NCI-H1694 (cell line): Measurements from ENCODE around the gene SRC.

Experiments used
- DNase-seq: peaks from one replicate; lab custom pipeline; 2025; lab: John Stamatoyannopoulos, UW

The SRC gene

GRCh38 chr20:37414224-37415035, 68.5 kb downstream of the SRC start:
- no peak for DNase-seq

- no peak for DNase-seq
Measured at GRCh38 chr20:37415118-37416085, 69.5 kb downstream of the SRC start.

DNA sequence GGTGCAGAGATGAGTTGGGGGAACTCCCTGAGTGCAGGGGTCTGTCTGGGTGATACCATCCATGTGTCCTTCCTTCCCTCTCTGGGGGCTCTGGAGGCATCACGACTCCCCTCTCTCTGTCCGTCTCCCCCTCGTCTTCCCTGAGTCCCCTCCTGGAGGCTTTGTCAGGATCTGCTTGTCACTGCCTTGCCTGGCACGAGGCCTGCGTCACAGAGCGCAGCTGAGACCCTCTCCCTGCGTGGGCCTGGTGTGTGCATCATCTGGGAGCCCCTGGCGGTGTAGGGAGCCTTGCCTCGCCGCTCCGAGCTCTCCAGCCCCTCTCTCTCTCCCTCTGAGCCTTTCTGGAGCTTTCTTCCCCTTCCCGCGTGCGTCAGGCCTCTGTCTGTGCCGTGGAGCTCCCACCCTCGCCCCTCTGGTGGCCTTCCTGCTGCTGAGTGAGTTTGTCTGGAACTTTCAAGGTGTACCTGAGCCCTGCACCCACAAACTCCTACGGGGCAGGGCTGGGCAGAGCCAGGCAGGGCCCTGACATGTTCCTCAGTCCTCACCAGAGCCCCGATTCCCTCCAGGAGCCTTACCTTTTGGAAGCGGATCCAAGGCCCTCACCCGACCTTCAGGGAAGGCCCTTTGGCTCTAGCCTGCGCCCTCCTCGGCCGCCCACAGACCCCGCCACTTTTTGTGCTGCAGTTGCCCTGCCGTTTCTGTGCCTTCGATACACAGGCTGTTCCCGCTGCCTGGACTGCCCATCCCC, 70.3 kb downstream of the SRC start:
- no peak for DNase-seq

DNA sequence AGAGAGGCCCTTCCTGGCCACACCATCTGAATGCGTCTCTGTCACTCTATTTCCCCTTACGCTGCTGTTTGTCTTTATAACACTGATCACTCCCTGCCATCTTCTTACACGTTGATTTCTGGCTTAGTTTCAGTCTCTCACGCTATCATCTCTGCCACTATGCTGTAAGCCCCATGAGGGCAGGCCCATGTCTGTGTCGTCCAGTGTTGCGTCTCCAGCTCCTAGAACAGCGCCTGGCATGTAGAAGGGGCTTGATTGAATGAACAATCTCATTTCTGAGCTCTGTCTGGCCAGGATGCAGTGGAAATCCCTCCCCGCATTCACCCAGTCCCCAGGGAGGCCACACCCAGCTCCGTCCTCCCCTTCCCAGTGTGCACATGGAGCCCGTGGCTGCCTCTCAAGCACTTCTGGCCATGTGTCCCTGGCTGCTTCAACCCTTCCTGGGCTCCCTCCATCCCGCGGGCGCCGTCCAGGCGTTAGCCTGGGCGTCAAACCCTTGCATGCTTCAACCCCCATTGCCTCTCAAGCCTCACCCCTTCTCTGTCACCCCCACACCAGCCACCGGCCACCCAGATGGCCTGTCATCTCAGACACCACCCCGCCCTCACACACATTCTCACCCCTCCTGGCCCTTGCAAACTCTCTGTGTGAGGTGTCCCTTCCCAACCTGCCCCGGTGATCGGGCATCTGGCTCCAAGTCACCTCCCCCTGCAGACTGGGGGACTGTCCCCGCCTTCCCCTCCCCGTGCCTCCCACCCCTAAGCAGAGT, 71.1 kb downstream of the SRC start:
- DNase-seq, result no peak

- DNase-seq, result no peak
Measured at GRCh38 chr20:37417617-37418467, 71.9 kb downstream of the SRC start.

DNA sequence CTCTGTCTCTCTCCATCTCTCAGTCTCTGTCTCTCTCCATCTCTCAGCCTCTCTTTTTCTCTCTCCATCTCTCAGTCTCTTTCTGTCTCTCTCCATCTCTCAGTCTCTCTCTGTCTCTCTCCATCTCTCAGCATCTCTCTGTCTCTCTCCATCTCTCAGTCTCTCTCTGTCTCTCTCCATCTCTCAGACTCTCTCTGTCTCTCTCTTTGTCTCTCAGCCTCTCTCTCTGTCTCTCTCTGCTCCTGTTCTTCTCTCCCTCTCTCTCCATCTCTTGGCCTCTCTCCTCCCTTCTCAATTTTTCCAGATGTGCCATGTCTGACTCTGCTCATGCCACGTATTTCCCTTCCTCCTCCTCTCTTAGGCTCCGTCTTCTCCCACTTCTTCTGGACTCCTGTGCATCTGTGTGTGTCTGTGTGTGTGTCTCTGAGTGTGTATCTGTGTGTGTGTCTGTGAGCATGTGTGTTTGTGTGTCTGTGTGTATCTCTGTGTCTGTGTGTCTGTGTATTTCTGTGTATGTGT, 72.7 kb downstream of the SRC start:
- no peak for DNase-seq

GRCh38 chr20:37419307-37419706, 73.4 kb downstream of the SRC start:
- no peak for DNase-seq

DNA sequence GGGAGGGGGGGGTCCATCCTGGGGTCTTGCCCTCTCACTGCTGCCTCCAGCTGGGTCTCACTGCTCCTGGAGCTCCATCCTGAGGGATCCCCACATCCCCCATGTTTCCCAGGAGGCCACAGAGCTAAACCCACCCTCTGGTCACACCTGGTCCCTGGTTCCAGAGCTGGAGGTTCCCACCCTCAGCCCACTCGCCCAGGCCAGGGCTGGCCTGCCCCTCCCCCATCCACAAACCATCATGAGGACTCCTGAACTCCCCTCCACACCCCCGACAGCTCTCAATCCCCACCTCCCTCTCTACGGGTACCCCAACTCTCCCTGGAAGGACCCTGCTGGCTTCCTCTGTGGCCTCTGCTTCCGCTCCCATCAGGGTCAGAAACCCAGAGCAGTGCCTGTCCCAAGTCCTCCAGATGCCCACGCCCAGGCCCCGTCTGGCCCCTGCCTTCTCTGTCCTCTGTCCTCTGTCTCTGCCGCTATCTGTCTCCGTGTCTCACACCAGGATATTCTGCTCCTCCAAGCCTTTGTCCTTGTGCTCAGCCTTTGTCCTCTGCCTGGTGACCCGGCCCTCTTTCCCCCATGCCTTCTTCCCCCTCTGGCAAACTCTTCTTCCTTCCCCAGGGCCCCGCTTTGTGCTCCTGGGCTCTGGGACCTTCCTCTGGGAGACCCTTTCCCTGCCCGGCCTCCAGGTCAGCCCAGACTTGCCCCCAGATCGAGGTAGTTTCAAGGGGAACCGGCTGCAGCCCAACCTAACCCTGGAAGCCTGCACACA, 74.0 kb downstream of the SRC start:
- DNase-seq, result no peak

- DNase-seq, result no peak
Measured at GRCh38 chr20:37420610-37421009, 74.7 kb downstream of the SRC start.

DNA sequence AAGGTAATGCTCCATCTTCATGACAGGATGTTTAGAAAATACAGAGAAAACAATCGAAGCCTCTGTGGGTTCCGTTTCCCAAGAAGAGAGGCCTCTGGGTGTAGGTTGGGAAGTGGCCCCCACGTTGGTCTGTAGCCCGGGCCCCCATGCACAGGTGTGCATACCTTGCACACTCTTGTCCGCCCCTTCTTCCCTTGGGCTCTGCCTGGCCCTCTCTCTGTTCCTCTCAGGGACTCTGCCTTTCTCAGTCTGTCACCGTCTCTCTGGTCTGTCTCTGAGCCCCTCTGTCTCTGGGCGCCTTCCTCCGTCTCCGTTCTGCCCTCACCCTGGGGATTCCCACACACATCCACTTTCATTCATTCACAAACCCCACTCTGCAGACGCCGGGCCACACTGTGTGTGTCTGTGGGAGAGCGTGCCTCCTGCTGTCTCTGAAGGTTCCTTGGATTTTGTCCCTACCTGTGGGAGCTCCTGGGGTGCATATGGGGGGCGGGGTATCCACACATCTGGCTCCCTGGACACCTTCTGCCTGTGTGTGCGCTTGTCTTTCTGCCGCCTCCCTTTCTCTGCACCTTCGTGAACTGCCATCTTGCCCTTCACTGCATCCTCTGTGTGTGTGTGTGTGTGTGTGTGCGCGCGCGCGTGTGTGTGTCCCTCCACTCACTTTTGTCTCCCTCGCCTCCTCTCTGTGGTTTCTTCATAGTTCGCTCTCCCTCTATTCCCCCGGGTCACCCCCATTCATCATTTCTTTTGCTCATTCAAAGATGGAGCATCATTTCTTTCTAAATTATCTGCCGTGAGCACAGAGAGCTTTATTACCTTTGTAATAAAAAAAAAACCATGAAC, 75.3 kb downstream of the SRC start:
- no peak for DNase-seq

GRCh38 chr20:37421988-37422387, 76.0 kb downstream of the SRC start:
- no peak for DNase-seq

DNA sequence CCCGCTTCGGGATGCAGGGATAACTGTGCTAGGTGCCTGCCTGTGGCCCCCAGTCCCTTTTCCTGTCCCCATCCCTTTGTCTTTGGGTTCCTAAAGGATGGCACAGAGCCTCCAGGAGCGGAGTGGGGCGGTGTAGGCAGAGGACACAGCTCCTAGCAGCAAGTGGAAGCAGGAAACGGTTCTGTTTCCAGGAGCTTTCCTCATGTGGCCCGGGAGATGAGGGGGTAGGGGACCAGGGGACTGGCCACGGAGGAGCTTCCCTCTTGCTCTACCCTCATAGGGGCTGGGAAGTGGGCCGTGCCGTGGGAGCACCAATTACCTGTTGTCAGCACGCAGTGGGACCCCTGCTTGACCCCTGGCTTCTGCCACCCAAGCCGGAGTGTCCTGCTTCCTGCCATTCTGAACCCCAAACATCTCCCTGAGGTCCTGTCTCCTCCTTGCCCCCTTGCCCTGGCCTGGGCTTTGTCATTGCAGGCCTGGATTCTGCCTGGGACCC, 76.9 kb downstream of the SRC start:
- no peak for DNase-seq

DNA sequence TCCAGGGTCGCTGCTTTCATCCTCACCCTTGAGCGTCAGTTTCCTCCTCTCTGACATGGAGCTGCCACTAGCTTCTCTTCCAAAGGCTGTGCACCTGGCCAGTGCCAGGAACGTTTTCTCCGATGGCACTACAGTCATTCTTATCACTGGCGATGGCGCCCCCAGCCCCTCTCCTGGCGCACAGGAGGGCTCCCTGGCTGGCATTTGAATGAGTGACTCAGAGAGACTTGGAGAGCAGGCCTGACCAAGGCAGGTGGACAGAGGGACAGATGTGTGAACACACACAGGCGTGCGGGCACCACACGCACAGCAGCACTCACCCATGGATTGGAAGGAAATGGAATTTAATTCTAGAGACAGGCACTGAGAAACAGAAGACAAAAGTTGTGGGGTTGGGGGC, 77.6 kb downstream of the SRC start:
- no peak for DNase-seq

DNA sequence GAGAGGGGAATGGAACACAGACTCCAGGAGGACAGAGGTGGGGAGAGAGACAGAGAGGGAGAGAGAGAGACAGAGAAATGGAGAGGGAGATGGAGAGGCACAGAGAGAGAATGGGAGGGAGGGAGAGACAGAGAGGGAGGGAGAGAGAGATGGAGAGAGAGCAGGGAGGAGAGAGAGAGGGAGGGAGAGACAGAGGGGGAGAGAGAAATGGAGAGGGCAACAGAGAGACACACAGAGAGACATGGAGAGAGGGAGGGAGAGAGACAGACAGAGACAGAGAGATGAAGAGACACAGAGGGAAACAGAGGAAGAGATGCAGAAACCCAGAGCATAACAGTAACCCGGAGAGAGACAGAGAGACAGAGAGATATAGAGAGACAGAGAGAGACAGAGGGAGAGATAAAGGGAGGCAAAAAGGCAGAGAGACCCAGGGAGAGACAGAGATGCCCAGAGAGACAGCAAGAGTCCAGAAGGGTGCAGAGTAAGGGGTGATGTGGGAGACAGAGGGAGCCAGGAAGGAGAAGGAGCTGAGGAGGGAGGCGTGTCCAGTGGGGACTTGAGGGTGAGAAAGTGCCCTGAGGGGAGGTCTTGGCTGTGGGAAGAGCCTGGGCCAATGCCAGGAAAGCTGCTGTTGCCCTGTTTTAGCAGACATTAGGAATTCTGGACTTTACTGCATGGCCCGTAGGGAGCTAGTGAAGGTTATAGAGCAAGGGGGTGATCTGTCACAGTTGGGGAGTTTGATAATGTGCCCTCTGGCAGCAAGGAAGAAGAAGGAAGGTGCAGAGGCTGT, 78.3 kb downstream of the SRC start:
- no peak for DNase-seq

- DNase-seq, result no peak
Measured at GRCh38 chr20:37425103-37425625, 79.2 kb downstream of the SRC start.

DNA sequence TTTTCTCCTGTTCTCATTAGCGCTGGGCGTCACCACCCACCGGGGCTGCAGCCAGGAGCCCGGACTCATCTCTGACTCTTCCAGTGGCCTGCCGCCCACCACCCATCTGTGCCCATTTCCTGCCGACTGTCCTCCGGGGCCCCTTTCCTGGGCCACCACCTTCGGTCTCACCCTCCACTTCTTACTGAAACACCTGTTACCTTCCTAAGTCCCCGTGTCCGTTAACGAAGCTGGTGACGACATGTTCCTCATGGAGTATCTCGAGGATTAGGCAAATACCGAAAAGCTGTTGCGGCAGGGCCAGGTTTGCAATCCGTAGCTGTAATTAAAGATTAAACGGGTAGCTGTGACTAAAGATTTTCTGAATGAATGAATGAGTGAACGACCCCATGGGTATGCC, 80.2 kb downstream of the SRC start:
- no peak for DNase-seq

GRCh38 chr20:37426978-37427377, 81.0 kb downstream of the SRC start:
- DNase-seq, result no peak
